Thyroid gland (tissue), 4 donors: ENCODE data around the gene PRKCA. TPM values are rescaled to one million over a fixed set of nuclear protein-coding genes. Genes with fewer than 3 reads are reported as not detected.

Experiments
- DNase-seq, 2 donors: peaks; one replicate each; pipeline ENCODE4 v3.0.0-alpha.2; 2019
- H3K27ac ChIP-seq, 3 donors: fragments of 200-600 bp; sonication (generic); 1 replicate in 2 of 3; 2 replicates in 1 of 3; pipeline ENCODE4 v1.5.1; 2016 to 2019; ENCODE audit warnings: mild to moderate bottlenecking in 1 of 3, moderate library complexity in 1 of 3
- H3K27me3 ChIP-seq: fragments of 200-600 bp; sonication (generic); one replicate; pipeline ENCODE4 v1.5.1; 2019
- H3K36me3 ChIP-seq, 2 donors: fragments of 200-600 bp; sonication (generic); one replicate each; pipeline ENCODE4 v1.5.1; 2016 to 2019
- H3K4me1 ChIP-seq, 2 donors: fragments of 200-600 bp; sonication (generic); one replicate each; pipeline ENCODE4 v1.5.1; 2017 to 2019
- H3K4me3 ChIP-seq, 3 donors: fragments of 200-600 bp; sonication (generic); replicated peaks in 1 of 3; 1 replicate in 2 of 3; 2 replicates in 1 of 3; pipeline ENCODE4 v1.5.1; 2016; ENCODE audit warnings: mild to moderate bottlenecking in 1 of 3
- H3K9me3 ChIP-seq: fragments of 200-600 bp; sonication (generic); one replicate; pipeline ENCODE4 v1.5.1; 2017
- POLR2A ChIP-seq, 2 donors: fragments of 450-650 bp; IDR thresholded peaks; one replicate each; pipeline ENCODE4 v1.6.1; 2017; ENCODE audit warnings: antibody characterized with exemption in 2 of 2, mild to moderate bottlenecking in 2 of 2, moderate library complexity in 1 of 2
- WGBS, 2 donors: methylation state at CpG; one replicate each; pipeline ENCODE4 v1.1.5; 2017; 5-methylcytosine and 5-hydroxymethylcytosine counted together
- intact Hi-C: fragments of 100-400 bp; cut with DNase I; formaldehyde crosslinking; loops from one replicate; pipeline ENCODE4 v1.15.1; 2023
- total RNA-seq, 4 donors: library from RNA; depleted of rRNA; stranded (reverse); fragments of >200 nt; gene quantifications; one replicate each; pipeline ENCODE4 v1.2.3, GENCODE V29; 2016
- TF ChIP-seq, protein P1 (sequence below), 6 experiments: fragments of 200-600 bp in 3 of 6; fragments of 450-650 bp in 3 of 6; sonication (generic) in 3 of 6; IDR thresholded peaks; one replicate each; pipeline ENCODE4 v1.5.1; 2016 to 2019; ENCODE audit warnings: antibody characterized with exemption in 6 of 6, mild to moderate bottlenecking in 2 of 6, inconsistent platforms in 1 of 6, moderate library complexity in 1 of 6

The PRKCA gene
- total RNA-seq, 4 donors from 2014 or later = 6.7 to 24.2 (median 15.3) TPM

DNA sequence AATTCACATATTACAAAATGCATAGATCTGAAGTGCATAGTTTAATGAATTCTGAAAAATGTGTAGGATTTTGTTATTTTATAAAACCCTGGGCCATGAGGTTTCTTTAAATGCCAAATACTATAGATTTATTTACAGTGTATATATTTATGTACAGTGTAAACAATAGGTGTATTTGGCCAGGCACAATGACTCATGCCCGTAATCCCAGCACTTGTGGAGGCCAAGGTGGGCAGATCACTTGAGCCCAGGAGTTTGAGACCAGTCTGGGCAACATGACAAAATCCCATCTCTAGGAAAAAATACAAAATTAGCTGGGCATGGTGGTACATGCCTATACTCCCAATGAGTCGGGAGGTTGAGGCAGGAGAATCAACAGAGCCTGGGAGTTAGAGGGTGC is 249.4 kb downstream of the PRKCA start:
- Histone ChIP-seq H3K4me1 (peaks cover 5 to 6% of the 10 kb centered on the region in 2 donors), H3K27me3 (no peaks in the 10 kb centered on the region), H3K36me3 (no peaks in the 10 kb centered on the region), H3K9me3 (no peaks in the 10 kb centered on the region), H3K27ac (no peak overlapping the region), H3K4me3 (no peak overlapping the region)
- intact Hi-C loops = no loop called here
- WGBS, 2 donors = 93 to 100% methylated on average over 2 of the region's 2 CpGs
- DNase-seq = no peak
- TF ChIP-seq, protein P1, sequence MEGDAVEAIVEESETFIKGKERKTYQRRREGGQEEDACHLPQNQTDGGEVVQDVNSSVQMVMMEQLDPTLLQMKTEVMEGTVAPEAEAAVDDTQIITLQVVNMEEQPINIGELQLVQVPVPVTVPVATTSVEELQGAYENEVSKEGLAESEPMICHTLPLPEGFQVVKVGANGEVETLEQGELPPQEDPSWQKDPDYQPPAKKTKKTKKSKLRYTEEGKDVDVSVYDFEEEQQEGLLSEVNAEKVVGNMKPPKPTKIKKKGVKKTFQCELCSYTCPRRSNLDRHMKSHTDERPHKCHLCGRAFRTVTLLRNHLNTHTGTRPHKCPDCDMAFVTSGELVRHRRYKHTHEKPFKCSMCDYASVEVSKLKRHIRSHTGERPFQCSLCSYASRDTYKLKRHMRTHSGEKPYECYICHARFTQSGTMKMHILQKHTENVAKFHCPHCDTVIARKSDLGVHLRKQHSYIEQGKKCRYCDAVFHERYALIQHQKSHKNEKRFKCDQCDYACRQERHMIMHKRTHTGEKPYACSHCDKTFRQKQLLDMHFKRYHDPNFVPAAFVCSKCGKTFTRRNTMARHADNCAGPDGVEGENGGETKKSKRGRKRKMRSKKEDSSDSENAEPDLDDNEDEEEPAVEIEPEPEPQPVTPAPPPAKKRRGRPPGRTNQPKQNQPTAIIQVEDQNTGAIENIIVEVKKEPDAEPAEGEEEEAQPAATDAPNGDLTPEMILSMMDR (IDR thresholded peaks at IDR 0.05) = no peak
- TF ChIP-seq POLR2A (IDR thresholded peaks at IDR 0.05) = no peak

DNA sequence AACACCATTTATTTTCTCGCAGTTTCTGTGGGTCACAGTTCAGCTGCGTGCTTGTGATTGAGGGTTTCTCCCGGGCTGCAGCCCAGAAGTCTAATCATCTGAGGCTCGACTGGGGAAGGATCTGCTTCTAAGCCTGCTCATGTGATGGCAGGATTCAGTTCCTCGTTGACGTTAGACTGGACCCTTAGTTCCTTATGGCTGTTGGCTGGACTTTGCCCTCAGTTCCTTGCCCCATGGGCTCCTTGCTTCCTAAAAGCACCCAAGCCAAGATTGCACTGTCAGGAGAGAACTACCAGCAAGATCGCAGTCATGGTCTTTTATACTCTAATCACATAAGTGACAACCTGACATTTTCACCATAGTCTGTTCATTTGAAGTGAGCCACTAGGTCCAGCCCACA is 250.0 kb downstream of the PRKCA start:
- DNase-seq = no peak
- Histone ChIP-seq H3K4me3 (no peak overlapping the region), H3K27me3 (no peaks in the 10 kb centered on the region), H3K27ac (no peak overlapping the region), H3K9me3 (no peaks in the 10 kb centered on the region), H3K36me3 (no peaks in the 10 kb centered on the region), H3K4me1 (peaks cover 5 to 6% of the 10 kb centered on the region in 2 donors)
- WGBS, 2 donors = 91 to 96% methylated on average over 7 of the region's 7 CpGs
- TF ChIP-seq POLR2A (IDR thresholded peaks at IDR 0.05) = no peak
- TF ChIP-seq, protein P1 (IDR thresholded peaks at IDR 0.05) = no peak
- intact Hi-C loops = no loop called here

DNA sequence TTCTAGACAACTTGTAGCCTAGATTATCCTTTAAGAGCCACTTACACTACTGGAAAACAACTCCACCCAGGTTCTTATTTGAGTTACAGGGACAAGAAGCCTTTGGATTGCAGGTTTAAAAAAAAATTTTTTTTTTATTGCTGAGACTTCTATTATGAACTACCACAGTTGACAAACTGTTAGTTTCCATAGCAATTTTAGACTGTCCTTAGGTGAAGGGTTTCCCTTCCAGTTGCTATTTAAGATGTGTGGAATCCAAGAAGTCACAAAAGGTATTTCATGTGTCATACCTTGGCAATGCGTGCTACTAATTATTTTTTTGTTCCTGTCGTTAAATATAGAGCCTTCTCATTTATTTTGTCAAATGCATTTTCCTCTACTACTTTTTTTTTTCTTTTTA is 253.2 kb downstream of the PRKCA start:
- intact Hi-C loops = no loop called here
- no peak overlapping the region for H3K27ac ChIP-seq
- DNase-seq = no peak

DNA sequence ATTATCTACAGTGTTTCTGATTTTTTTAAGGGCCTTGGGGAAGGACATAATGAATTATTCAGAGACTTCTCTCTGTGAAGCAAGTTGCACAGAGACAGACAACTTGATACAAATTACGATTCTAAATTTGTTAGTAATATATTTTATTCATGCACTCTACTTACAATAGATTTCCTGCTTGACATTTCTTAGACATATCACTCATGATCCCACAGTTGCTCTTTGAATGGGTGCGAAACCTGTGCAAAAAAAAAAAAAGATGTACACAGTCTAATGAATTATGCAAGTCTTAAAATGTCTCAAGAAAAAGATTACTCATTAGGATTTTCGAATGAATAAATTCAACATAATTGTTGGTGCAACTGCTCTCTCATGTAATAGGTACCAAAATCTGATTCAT is 254.8 kb downstream of the PRKCA start:
- no peak for DNase-seq
- Histone ChIP-seq H3K4me1 (no peaks in the 10 kb centered on the region), H3K27me3 (no peaks in the 10 kb centered on the region), H3K36me3 (no peaks in the 10 kb centered on the region), H3K4me3 (no peak overlapping the region), H3K9me3 (no peaks in the 10 kb centered on the region), H3K27ac (no peak overlapping the region)
- intact Hi-C loops = no loop called here
- WGBS, 2 donors = 91 to 94% methylated on average over 3 of the region's 3 CpGs
- TF ChIP-seq, protein P1 (IDR thresholded peaks at IDR 0.05) = no peak

More for the DNA sequence above, 253.2 kb downstream of the PRKCA start:
- no peak overlapping the region for H3K4me3 ChIP-seq
- WGBS, 2 donors = 82 to 89% methylated on average over 2 of the region's 2 CpGs
- TF ChIP-seq, protein P1 (IDR thresholded peaks at IDR 0.05) = no peak
- TF ChIP-seq POLR2A (IDR thresholded peaks at IDR 0.05) = no peak
- H3K4me1 ChIP-seq = no peaks in the 10 kb centered on the region
- no peaks in the 10 kb centered on the region for H3K36me3 ChIP-seq
- H3K27me3 ChIP-seq = no peaks in the 10 kb centered on the region
- no peaks in the 10 kb centered on the region for H3K9me3 ChIP-seq

DNA sequence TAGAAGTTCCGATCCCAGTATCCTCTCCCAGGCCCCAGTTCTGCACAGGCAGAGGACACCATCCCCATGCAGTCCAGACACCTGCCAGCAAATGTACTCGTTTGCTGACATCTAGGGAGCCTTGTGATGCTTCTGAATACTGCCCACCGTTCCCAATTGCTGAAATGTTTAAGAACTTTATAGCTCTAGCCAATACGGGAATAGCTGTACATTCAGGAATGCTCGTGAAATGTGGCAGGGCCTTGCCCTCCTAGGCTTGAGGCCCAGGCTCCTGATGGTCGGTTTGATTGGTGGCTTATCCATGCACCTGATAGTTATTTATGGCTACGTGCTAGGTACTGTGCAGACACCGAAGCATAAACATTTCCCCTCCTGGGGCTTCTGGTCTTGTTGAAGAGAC is 255.5 kb downstream of the PRKCA start:
- TF ChIP-seq, protein P1 (IDR thresholded peaks at IDR 0.05) = no peak
- no peak for TF ChIP-seq POLR2A (IDR thresholded peaks at IDR 0.05)
- intact Hi-C loops = no loop called here
- 90% methylated on average over 8 of the region's 8 CpGs for WGBS, 2 donors
- no peak overlapping the region for H3K4me3 ChIP-seq
- DNase-seq = no peak
- H3K27ac ChIP-seq = no peak overlapping the region
- no peaks in the 10 kb centered on the region for H3K36me3 ChIP-seq
- H3K4me1 ChIP-seq = no peaks in the 10 kb centered on the region
- no peaks in the 10 kb centered on the region for H3K27me3 ChIP-seq
- H3K9me3 ChIP-seq = no peaks in the 10 kb centered on the region
